Activated CD4-positive, alpha-beta T cell treated with anti-CD3 and anti-CD28 coated beads, Interleukin-2, amount 10 ng/mL, durations not matched to agents 24 days and 14 days (primary cell): ENCODE measurements around the gene ADAP1. TPM values are rescaled to one million over a fixed set of nuclear protein-coding genes. Genes with fewer than 3 reads are reported as not detected.
A peak's percentile ranks its signal among the peaks of the same experiment; 100 is the strongest.

ENCODE experiments used
- DNase-seq: peaks from one replicate; pipeline ENCODE4 v3.0.0; 2022
- H3K27ac Mint-ChIP-seq: one replicate; pipeline ENCODE4 v1.8.0; 2022; ENCODE audit warnings: mild to moderate bottlenecking, mixed read lengths
- H3K27me3 Mint-ChIP-seq: one replicate; pipeline ENCODE4 v1.8.0; 2022; ENCODE audit warnings: mixed read lengths
- H3K36me3 Mint-ChIP-seq: one replicate; pipeline ENCODE4 v1.8.0; 2022; ENCODE audit warnings: low read depth, mild to moderate bottlenecking, mixed read lengths
- H3K4me1 Mint-ChIP-seq: one replicate; pipeline ENCODE4 v1.8.0; 2021; ENCODE audit warnings: mixed read lengths
- H3K4me3 Mint-ChIP-seq: one replicate; pipeline ENCODE4 v1.8.0; 2022; ENCODE audit warnings: mild to moderate bottlenecking, moderate library complexity, mixed read lengths
- H3K9me3 Mint-ChIP-seq: one replicate; pipeline ENCODE4 v1.8.0; 2021; ENCODE audit warnings: mixed read lengths
- intact Hi-C: fragments of 100-400 bp; cut with micrococcal nuclease; formaldehyde crosslinking; loops from one replicate; pipeline ENCODE4 v1.15.1; 2023
- total RNA-seq: library from RNA; stranded (reverse); gene quantifications from 2 replicates; pipeline ENCODE4 v1.2.3, GENCODE V29; 2022

ADAP1 gene
- total RNA-seq, 1 donor from 2014 or later = 65.9 TPM

- no peaks in the 10 kb centered on the region for H3K4me1 Mint-ChIP-seq
- intact Hi-C loops = no loop called here
- no peak overlapping the region for H3K4me3 Mint-ChIP-seq
- H3K27me3 Mint-ChIP-seq = no peaks in the 10 kb centered on the region
- DNase-seq = no peak
- no peaks in the 10 kb centered on the region for H3K36me3 Mint-ChIP-seq
- no peaks in the 10 kb centered on the region for H3K9me3 Mint-ChIP-seq
- H3K27ac Mint-ChIP-seq = no peak overlapping the region
These were observed 29.2 kb upstream of the ADAP1 start for GRCh38 chr7:983616-984071.

- no peaks in the 10 kb centered on the region for H3K9me3 Mint-ChIP-seq
- H3K4me1 Mint-ChIP-seq = no peaks in the 10 kb centered on the region
- H3K36me3 Mint-ChIP-seq = no peaks in the 10 kb centered on the region
- intact Hi-C loops = no loop called here
- no peak within 1 kb of the TSS for H3K4me3 Mint-ChIP-seq
- no peaks in the 10 kb centered on the region for H3K27me3 Mint-ChIP-seq
- no peak within 1 kb of the TSS for H3K27ac Mint-ChIP-seq
- no peak for DNase-seq
These were observed 28.6 kb upstream of the ADAP1 start, which contains the start of gene CYP2W1 for GRCh38 chr7:983004-983615. CYP2W1 (plus strand) TSS chr7:983181; CDS start chr7:983212, 31 bp downstream.

- intact Hi-C loops = no loop called here
- Mint-ChIP-seq H3K4me1 (no peaks in the 10 kb centered on the region), H3K27ac (no peak overlapping the region), H3K27me3 (no peaks in the 10 kb centered on the region), H3K4me3 (no peak overlapping the region), H3K36me3 (no peaks in the 10 kb centered on the region), H3K9me3 (no peaks in the 10 kb centered on the region)
- DNase-seq = no peak
These were observed 28.1 kb upstream of the ADAP1 start for GRCh38 chr7:982511-983003.

- no peaks in the 10 kb centered on the region for H3K36me3 Mint-ChIP-seq
- intact Hi-C loops = no loop called here
- no peak for DNase-seq
- H3K4me3 Mint-ChIP-seq = no peak overlapping the region
- H3K27ac Mint-ChIP-seq = no peak overlapping the region
- H3K9me3 Mint-ChIP-seq = no peaks in the 10 kb centered on the region
- no peaks in the 10 kb centered on the region for H3K27me3 Mint-ChIP-seq
- no peaks in the 10 kb centered on the region for H3K4me1 Mint-ChIP-seq
These were observed 27.5 kb upstream of the ADAP1 start for GRCh38 chr7:981793-982510.

GRCh38 chr7:979886-980571 lies 25.5 kb upstream of the ADAP1 start:
- Mint-ChIP-seq H3K4me1 (no peaks in the 10 kb centered on the region), H3K4me3 (no peak overlapping the region), H3K27me3 (no peaks in the 10 kb centered on the region), H3K36me3 (no peaks in the 10 kb centered on the region), H3K27ac (no peak overlapping the region), H3K9me3 (no peaks in the 10 kb centered on the region)
- no peak for DNase-seq
- intact Hi-C loops = loop anchor here (10.0 kb wide), 1 partner anchor 155 kb away; a partner anchor contains a TSS

- peaks cover 5% of the 10 kb centered on the region for H3K4me1 Mint-ChIP-seq
These were observed 24.7 kb upstream of the ADAP1 start for GRCh38 chr7:979151-979550.

GRCh38 chr7:978416-979091 lies 24.1 kb upstream of the ADAP1 start:
- intact Hi-C loops = loop anchor here (10.0 kb wide), 1 partner anchor 156 kb away; a partner anchor contains a TSS
- Mint-ChIP-seq H3K27ac (no peak overlapping the region), H3K27me3 (no peaks in the 10 kb centered on the region), H3K36me3 (peaks cover 6% of the 10 kb centered on the region), H3K4me3 (no peak overlapping the region), H3K9me3 (no peaks in the 10 kb centered on the region), H3K4me1 (peaks cover 5% of the 10 kb centered on the region)
- DNase-seq = no peak

More at GRCh38 chr7:979151-979550, 24.7 kb upstream of the ADAP1 start:
- DNase-seq = no peak
- no peak overlapping the region for H3K27ac Mint-ChIP-seq
- intact Hi-C loops = loop anchor here (10.0 kb wide), 1 partner anchor 156 kb away; a partner anchor contains a TSS
- H3K27me3 Mint-ChIP-seq = no peaks in the 10 kb centered on the region
- H3K36me3 Mint-ChIP-seq = peaks cover 6% of the 10 kb centered on the region
- H3K9me3 Mint-ChIP-seq = no peaks in the 10 kb centered on the region
- no peak overlapping the region for H3K4me3 Mint-ChIP-seq

- H3K4me3 Mint-ChIP-seq = no peak overlapping the region
- no peaks in the 10 kb centered on the region for H3K27me3 Mint-ChIP-seq
- no peak overlapping the region for H3K27ac Mint-ChIP-seq
- no peaks in the 10 kb centered on the region for H3K9me3 Mint-ChIP-seq
- peaks cover 5% of the 10 kb centered on the region for H3K4me1 Mint-ChIP-seq
- intact Hi-C loops = loop anchor here (10.0 kb wide), 1 partner anchor 157 kb away; a partner anchor contains a TSS
- H3K36me3 Mint-ChIP-seq = peaks cover 11% of the 10 kb centered on the region
- no peak for DNase-seq
These were observed 23.5 kb upstream of the ADAP1 start for GRCh38 chr7:978049-978346.

GRCh38 chr7:977326-978048 lies 23.0 kb upstream of the ADAP1 start:
- no peak overlapping the region for H3K4me3 Mint-ChIP-seq
- peaks cover 15% of the 10 kb centered on the region for H3K36me3 Mint-ChIP-seq
- peaks cover 5% of the 10 kb centered on the region for H3K4me1 Mint-ChIP-seq
- H3K27ac Mint-ChIP-seq = no peak overlapping the region
- DNase-seq = no peak
- H3K27me3 Mint-ChIP-seq = no peaks in the 10 kb centered on the region
- intact Hi-C loops = loop anchor here (10.0 kb wide), 1 partner anchor 157 kb away; a partner anchor contains a TSS
- no peaks in the 10 kb centered on the region for H3K9me3 Mint-ChIP-seq

- Mint-ChIP-seq H3K27ac (no peak overlapping the region), H3K36me3 (peaks cover 21% of the 10 kb centered on the region), H3K4me1 (peaks cover 7% of the 10 kb centered on the region), H3K4me3 (no peak overlapping the region), H3K27me3 (no peaks in the 10 kb centered on the region), H3K9me3 (no peaks in the 10 kb centered on the region)
- intact Hi-C loops = loop anchor here (10.0 kb wide), 1 partner anchor 158 kb away; a partner anchor contains a TSS
- DNase-seq = no peak
These were observed 22.4 kb upstream of the ADAP1 start for GRCh38 chr7:976901-977325.

GRCh38 chr7:975702-976473 lies 21.4 kb upstream of the ADAP1 start:
- no peak overlapping the region for H3K27ac Mint-ChIP-seq
- H3K36me3 Mint-ChIP-seq = peaks cover 27% of the 10 kb centered on the region
- peak overlapping the region; percentile 95 for H3K4me3 Mint-ChIP-seq
- H3K9me3 Mint-ChIP-seq = no peaks in the 10 kb centered on the region
- DNase-seq = no peak
- H3K27me3 Mint-ChIP-seq = no peaks in the 10 kb centered on the region
- intact Hi-C loops = loop anchor here (1.0 to 10.0 kb wide), 6 partner anchors 21 to 159 kb away; partner anchors contain the start of genes ADAP1, GET4 and GPR146
- H3K4me1 Mint-ChIP-seq = peaks cover 12% of the 10 kb centered on the region
